A673 (cell line): ENCODE results near the gene MTARC1. TPM values are rescaled to one million over a fixed set of nuclear protein-coding genes. Genes with fewer than 3 reads are reported as not detected.

Experiments
- BruUV-seq: library from RNA; stranded (reverse); fragments of 400-500 nt; replicated peaks from 2 replicates; lab custom pipeline; 2021; lab: Mats Ljungman, UMichigan
- CTCF ChIA-PET: fragments of 300-600 bp; sonication (Branson Sonifier 250); formaldehyde crosslinking; loops from one replicate; lab custom pipeline; 2022; ENCODE audit warnings: antibody characterized with exemption; lab: Charles Lee
- POLR2A ChIA-PET: fragments of 300-600 bp; sonication (Branson Sonifier 250); formaldehyde crosslinking; loops from one replicate; lab custom pipeline; 2022; ENCODE audit warnings: antibody characterized with exemption; ENCODE audit not compliant: low non-redundant PET; lab: Charles Lee
- DNase-seq: peaks from one replicate; pipeline ENCODE4 v3.0.0-alpha.2; 2015; ENCODE audit warnings: low spot score
- H3K27ac ChIP-seq: fragments of 200-600 bp; sonication (generic); 2 replicates; pipeline ENCODE4 v1.5.1; 2016; ENCODE audit warnings: mixed run types, low read depth, mild to moderate bottlenecking, mixed read lengths, antibody characterized with exemption, low read length; ENCODE audit not compliant: poor library complexity, severe bottlenecking
- H3K27me3 ChIP-seq: fragments of 200-600 bp; sonication (generic); replicated peaks from 2 replicates; pipeline ENCODE4 v1.6.1; 2017; ENCODE audit warnings: mixed run types, low read depth, mild to moderate bottlenecking, mixed read lengths, antibody characterized with exemption, low read length; ENCODE audit not compliant: insufficient read depth, poor library complexity
- H3K36me3 ChIP-seq: fragments of 200-600 bp; sonication (generic); 2 replicates; pipeline ENCODE4 v1.6.1; 2016; ENCODE audit warnings: mixed run types, mild to moderate bottlenecking, mixed read lengths, antibody characterized with exemption, low read length; ENCODE audit not compliant: insufficient read depth, poor library complexity, severe bottlenecking
- H3K4me1 ChIP-seq: fragments of 200-600 bp; sonication (generic); 2 replicates; pipeline ENCODE4 v1.6.1; 2017; ENCODE audit warnings: mixed run types, mild to moderate bottlenecking, mixed read lengths, antibody characterized with exemption, low read length; ENCODE audit not compliant: insufficient read depth, poor library complexity, severe bottlenecking
- H3K4me3 ChIP-seq: fragments of 200-600 bp; sonication (generic); 2 replicates; pipeline ENCODE4 v1.5.1; 2016; ENCODE audit warnings: low read depth, mixed run types, mild to moderate bottlenecking, mixed read lengths, low read length; ENCODE audit not compliant: poor library complexity, severe bottlenecking
- H3K9me3 ChIP-seq: fragments of 200-600 bp; sonication (generic); 2 replicates; pipeline ENCODE4 v1.6.1; 2016; ENCODE audit warnings: mixed run types, low read depth, mild to moderate bottlenecking, mixed read lengths, antibody characterized with exemption, low read length; ENCODE audit not compliant: poor library complexity, severe bottlenecking
- EZH2 ChIP-seq: fragments of 200-600 bp; sonication (generic); IDR thresholded peaks from 2 replicates; pipeline ENCODE4 v1.6.1; 2017; ENCODE audit warnings: borderline replicate concordance, low read depth, mild to moderate bottlenecking, mixed read lengths, antibody characterized with exemption, low read length; ENCODE audit not compliant: poor library complexity, severe bottlenecking
- intact Hi-C: fragments of 100-400 bp; cut with micrococcal nuclease; formaldehyde crosslinking; loops from one replicate; pipeline ENCODE4 v1.10.0; 2022; ENCODE audit not compliant: unreplicated experiment
- total RNA-seq: library from RNA; stranded (reverse); gene quantifications from 2 replicates; pipeline ENCODE4 v1.2.3, GENCODE V29; 2021
- TF ChIP-seq, protein P1 (sequence below): fragments of 300-800, 200-600 bp; sonication (generic); conservative IDR thresholded peaks from 2 replicates; pipeline ENCODE4 v1.5.1; 2017; ENCODE audit warnings: low read depth, mild to moderate bottlenecking, antibody characterized with exemption, low read length, moderate library complexity, mixed read lengths

MTARC1 gene
- total RNA-seq, 1 experiment from 2014 or later: 0.43 TPM

DNA sequence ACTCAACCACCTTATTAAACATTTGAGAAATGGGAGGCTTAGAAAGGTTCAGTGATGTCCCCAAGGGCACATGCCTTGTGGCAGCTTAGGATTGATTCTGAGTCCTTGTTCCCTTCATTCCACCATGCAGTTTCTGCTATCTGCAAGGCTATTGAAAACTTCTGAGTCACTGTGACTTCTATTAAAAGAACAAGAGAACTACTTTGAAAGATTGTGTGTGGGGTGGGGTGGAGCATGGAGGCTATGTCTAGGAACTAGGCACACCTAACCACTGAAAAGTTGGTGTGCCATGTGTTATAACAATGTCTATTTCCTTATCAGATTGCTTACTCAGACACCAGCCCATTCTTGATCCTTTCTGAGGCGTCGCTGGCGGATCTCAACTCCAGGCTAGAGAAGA, 10.8 kb downstream of the MTARC1 start:
- intact Hi-C loops: no loop called here
- no TSS peak for BruUV-seq
- Histone ChIP-seq H3K9me3 (no peaks in the 10 kb centered on the region), H3K27me3 (no peaks in the 10 kb centered on the region), H3K36me3 (no peaks in the 10 kb centered on the region), H3K27ac (no peak overlapping the region), H3K4me3 (no peak overlapping the region), H3K4me1 (no peaks in the 10 kb centered on the region)
- ChIA-PET POLR2A (no interaction called here), CTCF (no interaction called here)
- DNase-seq: no peak
- TF ChIP-seq, protein P1, sequence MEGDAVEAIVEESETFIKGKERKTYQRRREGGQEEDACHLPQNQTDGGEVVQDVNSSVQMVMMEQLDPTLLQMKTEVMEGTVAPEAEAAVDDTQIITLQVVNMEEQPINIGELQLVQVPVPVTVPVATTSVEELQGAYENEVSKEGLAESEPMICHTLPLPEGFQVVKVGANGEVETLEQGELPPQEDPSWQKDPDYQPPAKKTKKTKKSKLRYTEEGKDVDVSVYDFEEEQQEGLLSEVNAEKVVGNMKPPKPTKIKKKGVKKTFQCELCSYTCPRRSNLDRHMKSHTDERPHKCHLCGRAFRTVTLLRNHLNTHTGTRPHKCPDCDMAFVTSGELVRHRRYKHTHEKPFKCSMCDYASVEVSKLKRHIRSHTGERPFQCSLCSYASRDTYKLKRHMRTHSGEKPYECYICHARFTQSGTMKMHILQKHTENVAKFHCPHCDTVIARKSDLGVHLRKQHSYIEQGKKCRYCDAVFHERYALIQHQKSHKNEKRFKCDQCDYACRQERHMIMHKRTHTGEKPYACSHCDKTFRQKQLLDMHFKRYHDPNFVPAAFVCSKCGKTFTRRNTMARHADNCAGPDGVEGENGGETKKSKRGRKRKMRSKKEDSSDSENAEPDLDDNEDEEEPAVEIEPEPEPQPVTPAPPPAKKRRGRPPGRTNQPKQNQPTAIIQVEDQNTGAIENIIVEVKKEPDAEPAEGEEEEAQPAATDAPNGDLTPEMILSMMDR: no peak
- no peak for TF ChIP-seq EZH2

DNA sequence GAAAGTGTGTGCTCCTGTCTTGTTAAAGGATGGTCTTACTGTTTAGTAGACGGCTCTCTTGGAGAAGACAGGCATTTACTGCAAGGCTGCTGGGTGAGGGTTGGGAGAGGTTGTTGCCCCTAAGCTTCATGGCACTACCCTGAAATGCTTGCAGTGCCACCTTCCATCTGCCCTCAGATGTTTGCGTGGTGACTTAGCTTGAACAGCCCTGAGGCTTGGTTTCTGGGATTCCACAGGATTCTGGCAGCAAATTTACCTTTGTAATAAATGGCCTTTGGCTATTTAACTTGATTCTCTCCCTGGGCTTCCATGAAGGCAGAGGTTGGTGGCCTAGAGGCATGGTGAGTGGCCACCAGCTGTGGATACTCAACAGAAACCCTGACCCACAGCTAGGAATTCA, 11.6 kb downstream of the MTARC1 start:
- Histone ChIP-seq H3K36me3 (no peaks in the 10 kb centered on the region), H3K27me3 (no peaks in the 10 kb centered on the region), H3K4me3 (no peak overlapping the region), H3K4me1 (no peaks in the 10 kb centered on the region), H3K9me3 (no peaks in the 10 kb centered on the region), H3K27ac (no peak overlapping the region)
- POLR2A ChIA-PET: no interaction called here
- intact Hi-C loops: no loop called here
- DNase-seq: no peak
- no TSS peak for BruUV-seq
- CTCF ChIA-PET: no interaction called here
- TF ChIP-seq EZH2: no peak
- TF ChIP-seq, protein P1: no peak

DNA sequence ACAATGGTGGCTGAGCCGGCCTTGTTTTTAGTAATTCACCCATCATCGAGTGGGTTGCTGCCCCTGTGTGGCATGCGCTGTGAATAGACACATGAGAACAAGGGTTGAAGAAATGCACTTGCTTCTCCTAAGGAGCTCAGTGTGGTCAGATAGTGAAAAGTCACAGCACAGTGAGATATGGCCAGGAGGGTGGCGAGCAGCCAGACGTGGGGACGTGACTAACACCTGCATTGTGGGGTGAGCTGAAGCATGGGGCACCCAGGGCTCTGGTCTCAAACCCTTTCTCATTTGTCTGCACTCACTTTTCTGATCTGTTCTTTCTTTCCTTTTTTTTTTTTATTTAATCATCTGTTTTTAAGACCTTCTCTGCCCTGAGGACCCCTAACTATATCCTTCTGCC, 13.5 kb downstream of the MTARC1 start:
- Histone ChIP-seq H3K9me3 (no peaks in the 10 kb centered on the region), H3K27me3 (no peaks in the 10 kb centered on the region), H3K36me3 (no peaks in the 10 kb centered on the region), H3K27ac (no peak overlapping the region), H3K4me1 (no peaks in the 10 kb centered on the region), H3K4me3 (no peak overlapping the region)
- ChIA-PET POLR2A (no interaction called here), CTCF (no interaction called here)
- TF ChIP-seq EZH2: no peak
- TF ChIP-seq, protein P1: no peak
- intact Hi-C loops: no loop called here
- BruUV-seq: no TSS peak
- no peak for DNase-seq
